Measurements from ENCODE around the gene BST2.

The BST2 gene

GRCh38 chr19:17405250-17406045, at the start of gene BST2:
TSS of gene BST2 (minus strand) at chr19:17405630. CDS start at chr19:17405575, 55 bp downstream.
- DNase-seq = peak; percentile 13 to 52 (median 26)

- no peak for DNase-seq
These were observed 49.2 kb upstream of the BST2 start for GRCh38 chr19:17454576-17455071.

GRCh38 chr19:17451820-17452219, 46.4 kb upstream of the BST2 start:
- no peak for DNase-seq

GRCh38 chr19:17450264-17451075, 45.0 kb upstream of the BST2 start:
- DNase-seq = no peak

GRCh38 chr19:17448131-17448967, 42.9 kb upstream of the BST2 start, which contains the start of gene TMEM221:
TSS of gene TMEM221 (minus strand) at chr19:17448668. CDS start at chr19:17448462, 206 bp downstream.
- DNase-seq = peak; percentile 34 to 60 (median 46)

GRCh38 chr19:17447704-17448130, 42.3 kb upstream of the BST2 start:
- no peak for DNase-seq

GRCh38 chr19:17445526-17446165, 40.2 kb upstream of the BST2 start:
- no peak for DNase-seq

- DNase-seq = peak in 2 of 6 experiments; percentile 11 to 21
These were observed 36.0 kb upstream of the BST2 start for GRCh38 chr19:17441241-17442021.

GRCh38 chr19:17436874-17437267, 31.4 kb upstream of the BST2 start:
- no peak for DNase-seq

GRCh38 chr19:17436094-17436873, 30.9 kb upstream of the BST2 start:
- no peak for DNase-seq

- no peak for DNase-seq
These were observed 29.8 kb upstream of the BST2 start for GRCh38 chr19:17435218-17435617.

- no peak for DNase-seq
These were observed 26.0 kb upstream of the BST2 start for GRCh38 chr19:17431417-17431816.

GRCh38 chr19:17429641-17430113, 24.2 kb upstream of the BST2 start:
- DNase-seq = no peak

- DNase-seq = peak in 4 of 6 experiments; percentile 9 to 25 (median 14)
These were observed 19.4 kb upstream of the BST2 start for GRCh38 chr19:17424743-17425365.

GRCh38 chr19:17423429-17424208, 18.2 kb upstream of the BST2 start:
- no peak for DNase-seq

- no peak for DNase-seq
These were observed 16.5 kb upstream of the BST2 start for GRCh38 chr19:17421942-17422341.

GRCh38 chr19:17420475-17420924, 15.1 kb upstream of the BST2 start:
- peak in 4 of 6 experiments; percentile 18 to 46 (median 34) for DNase-seq

GRCh38 chr19:17419621-17420474, 14.4 kb upstream of the BST2 start, which contains the start of gene MVB12A:
TSS of gene MVB12A (plus strand) at chr19:17420047. CDS start at chr19:17420136, 89 bp downstream.
- peak; percentile 84 to 96 (median 94) for DNase-seq
